ENCODE results near the gene BLVRB.
"Not testable (repeated sequence)": the region's sequence is repeated elsewhere in the genome, so short reads cannot be mapped to it uniquely, and the experiment has no call there.

The BLVRB gene

GRCh38 chr19:40501599-40501998 is 36.1 kb upstream of the BLVRB start:
- DNase-seq (ENCODE audit: extremely low read depth, low read depth), result no peak
- TF ChIP-seq CTCF (IDR thresholded peaks at IDR 0.05; ENCODE audit: low read depth, low read length), result no peak

- not testable (repeated sequence) for DNase-seq (ENCODE audit: extremely low read depth, low read depth)
Measured at GRCh38 chr19:40500678-40501530, 35.4 kb upstream of the BLVRB start.

- no peak for DNase-seq (ENCODE audit: extremely low read depth, low read depth)
- TF ChIP-seq CTCF (IDR thresholded peaks at IDR 0.05; ENCODE audit: low read depth, low read length), result no peak
Measured at GRCh38 chr19:40499320-40499719, 33.8 kb upstream of the BLVRB start.

GRCh38 chr19:40497214-40497613 is 31.7 kb upstream of the BLVRB start:
- TF ChIP-seq CTCF (IDR thresholded peaks at IDR 0.05; ENCODE audit: low read depth, low read length), result no peak
- no peak for DNase-seq (ENCODE audit: extremely low read depth, low read depth)

GRCh38 chr19:40494191-40494838 is 28.8 kb upstream of the BLVRB start:
- TF ChIP-seq CTCF (IDR thresholded peaks at IDR 0.05; ENCODE audit: low read depth, low read length), result no peak
- no peak for DNase-seq (ENCODE audit: extremely low read depth, low read depth)

GRCh38 chr19:40493778-40494177 is 28.2 kb upstream of the BLVRB start:
- no peak for TF ChIP-seq CTCF (IDR thresholded peaks at IDR 0.05; ENCODE audit: low read depth, low read length)
- DNase-seq (ENCODE audit: extremely low read depth, low read depth), result no peak

GRCh38 chr19:40492274-40492673 is 26.7 kb upstream of the BLVRB start:
- TF ChIP-seq CTCF (IDR thresholded peaks at IDR 0.05; ENCODE audit: low read depth, low read length), result no peak

More at GRCh38 chr19:40492274-40492673, 26.7 kb upstream of the BLVRB start:
- no peak for DNase-seq (ENCODE audit: extremely low read depth, low read depth)

Measured in AG09319 (cell line).